ENCODE measurements around the gene LPP. TPM values are rescaled to one million over a fixed set of nuclear protein-coding genes. Genes with fewer than 3 reads are reported as not detected.

LPP gene
- total and polyA plus RNA-seq, 2 donors (not counting 1 experiment from before 2014, with no cell fraction given) = 7.6 to 81.7 TPM

DNA sequence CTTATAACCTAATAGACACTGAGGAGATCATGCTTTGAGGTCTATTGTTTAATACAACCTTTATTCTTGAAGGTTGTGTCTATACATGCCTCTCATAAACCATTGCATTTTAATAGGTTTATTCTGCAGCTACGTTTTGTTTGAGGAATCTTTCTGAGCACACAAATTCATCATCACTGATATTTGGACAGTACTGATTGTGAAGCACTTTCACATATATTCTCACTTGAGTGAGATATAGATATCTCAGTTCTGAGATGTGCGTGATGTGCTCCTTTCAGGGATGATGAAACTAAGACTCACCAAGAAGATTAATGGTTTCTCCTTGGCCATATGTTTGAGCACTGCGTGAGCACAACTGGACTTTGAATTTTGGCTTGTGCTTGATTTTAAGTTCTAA lies 374.4 kb downstream of the LPP start:
- ChIA-PET POLR2A (no interaction called here), CTCF (no interaction called here)
- ATAC-seq (ENCODE audit: low read depth) = no peak
- Histone ChIP-seq H2AFZ (ENCODE audit: insufficient read depth, low read depth, low read length, poor library complexity, severe bottlenecking) (no peak overlapping the region), H3K9ac (ENCODE audit: low read length) (no peak overlapping the region), H3K27me3 (replicated peaks in 1 of 4; ENCODE audit: control extremely low read depth in 1 of 4, control insufficient read depth in 3 of 4, insufficient read depth in 4 of 4, low read length in 3 of 4) (no peaks in the 10 kb centered on the region), H4K20me1 (ENCODE audit: control insufficient read depth, insufficient read depth, low read length, poor library complexity, severe bottlenecking) (no peaks in the 10 kb centered on the region), H3K79me2 (ENCODE audit: control insufficient read depth, insufficient read depth, low read length) (no peaks in the 10 kb centered on the region), H3K4me2 (replicated peaks; ENCODE audit: low read depth, low read length, poor library complexity, severe bottlenecking) (no peak overlapping the region), H3K4me1 (ENCODE audit: control insufficient read depth in 2 of 2, insufficient read depth in 2 of 2, low read length in 2 of 2) (peaks cover 5 to 6% of the 10 kb centered on the region in 2 donors), H3K4me3 (ENCODE audit: control extremely low read depth in 1 of 5, extremely low read depth in 1 of 5, insufficient read depth in 1 of 5, low read depth in 2 of 5, low read length in 4 of 5) (no peak overlapping the region), H3K36me3 (replicated peaks in 1 of 2; ENCODE audit: control extremely low read depth in 1 of 2, control insufficient read depth in 1 of 2, extremely low read depth in 1 of 2, insufficient read depth in 2 of 2, low read length in 1 of 2) (peaks cover 3 to 4% of the 10 kb centered on the region in 2 experiments), H3K27ac (ENCODE audit: low read length in 2 of 2) (no peak overlapping the region), H3K9me3 (ENCODE audit: control extremely low read depth in 1 of 3, control insufficient read depth in 2 of 3, insufficient read depth in 1 of 3, low read length in 2 of 3) (peaks cover 0 to 2% (median 0%) of the 10 kb centered on the region in 3 donors)
- intact Hi-C loops (cut with micrococcal nuclease) = no loop called here
- H3K27ac Mint-ChIP-seq = no peak overlapping the region
- H3K9me3 Mint-ChIP-seq (ENCODE audit: insufficient read depth) = no peaks in the 10 kb centered on the region
- no peak overlapping the region for H3K4me3 Mint-ChIP-seq
- TF ChIP-seq, protein P1, sequence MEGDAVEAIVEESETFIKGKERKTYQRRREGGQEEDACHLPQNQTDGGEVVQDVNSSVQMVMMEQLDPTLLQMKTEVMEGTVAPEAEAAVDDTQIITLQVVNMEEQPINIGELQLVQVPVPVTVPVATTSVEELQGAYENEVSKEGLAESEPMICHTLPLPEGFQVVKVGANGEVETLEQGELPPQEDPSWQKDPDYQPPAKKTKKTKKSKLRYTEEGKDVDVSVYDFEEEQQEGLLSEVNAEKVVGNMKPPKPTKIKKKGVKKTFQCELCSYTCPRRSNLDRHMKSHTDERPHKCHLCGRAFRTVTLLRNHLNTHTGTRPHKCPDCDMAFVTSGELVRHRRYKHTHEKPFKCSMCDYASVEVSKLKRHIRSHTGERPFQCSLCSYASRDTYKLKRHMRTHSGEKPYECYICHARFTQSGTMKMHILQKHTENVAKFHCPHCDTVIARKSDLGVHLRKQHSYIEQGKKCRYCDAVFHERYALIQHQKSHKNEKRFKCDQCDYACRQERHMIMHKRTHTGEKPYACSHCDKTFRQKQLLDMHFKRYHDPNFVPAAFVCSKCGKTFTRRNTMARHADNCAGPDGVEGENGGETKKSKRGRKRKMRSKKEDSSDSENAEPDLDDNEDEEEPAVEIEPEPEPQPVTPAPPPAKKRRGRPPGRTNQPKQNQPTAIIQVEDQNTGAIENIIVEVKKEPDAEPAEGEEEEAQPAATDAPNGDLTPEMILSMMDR (IDR thresholded peaks at IDR 0.05) = no peak
- no peak for TF ChIP-seq EZH2 (IDR thresholded peaks at IDR 0.05; ENCODE audit: borderline replicate concordance, insufficient read depth, low read depth, low read length, poor library complexity, severe bottlenecking)
- no peak for DNase-seq
- peaks cover 16% of the 10 kb centered on the region for H3K4me1 Mint-ChIP-seq
- no peaks in the 10 kb centered on the region for H3K27me3 Mint-ChIP-seq
- WGBS (ENCODE audit: insufficient coverage) = 100% methylated on average over 1 of the region's 3 CpGs

DNA sequence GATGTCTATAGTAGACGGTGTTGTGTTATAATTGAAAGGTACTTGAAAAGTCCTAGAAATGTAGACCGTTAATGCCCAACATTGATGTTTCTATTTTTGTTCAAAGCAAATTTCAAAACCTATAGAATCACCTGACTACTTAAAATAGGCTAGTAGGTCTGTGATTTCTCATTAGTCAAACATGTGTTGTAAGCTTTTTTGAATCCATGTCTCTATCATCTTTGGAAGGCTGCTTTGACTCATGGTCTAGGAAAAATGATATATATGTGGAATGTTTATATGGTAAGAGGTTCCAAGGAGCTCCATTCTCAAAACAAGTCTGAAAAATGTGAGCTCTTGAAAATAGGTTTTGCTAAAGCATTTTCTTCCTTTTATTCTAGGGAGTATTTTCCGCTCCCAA lies 375.3 kb downstream of the LPP start:
- Histone ChIP-seq H3K79me2 (ENCODE audit: control insufficient read depth, insufficient read depth, low read length) (no peaks in the 10 kb centered on the region), H3K27me3 (replicated peaks in 1 of 4; ENCODE audit: control extremely low read depth in 1 of 4, control insufficient read depth in 3 of 4, insufficient read depth in 4 of 4, low read length in 3 of 4) (no peaks in the 10 kb centered on the region), H3K4me3 (ENCODE audit: control extremely low read depth in 1 of 5, extremely low read depth in 1 of 5, insufficient read depth in 1 of 5, low read depth in 2 of 5, low read length in 4 of 5) (no peak overlapping the region), H3K4me1 (ENCODE audit: control insufficient read depth in 2 of 2, insufficient read depth in 2 of 2, low read length in 2 of 2) (peaks cover 5 to 9% of the 10 kb centered on the region in 2 donors), H3K4me2 (replicated peaks; ENCODE audit: low read depth, low read length, poor library complexity, severe bottlenecking) (no peak overlapping the region), H3K36me3 (replicated peaks in 1 of 2; ENCODE audit: control extremely low read depth in 1 of 2, control insufficient read depth in 1 of 2, extremely low read depth in 1 of 2, insufficient read depth in 2 of 2, low read length in 1 of 2) (peaks cover 3 to 4% of the 10 kb centered on the region in 2 experiments), H3K9me3 (ENCODE audit: control extremely low read depth in 1 of 3, control insufficient read depth in 2 of 3, insufficient read depth in 1 of 3, low read length in 2 of 3) (peaks cover 0 to 2% (median 0%) of the 10 kb centered on the region in 3 donors), H4K20me1 (ENCODE audit: control insufficient read depth, insufficient read depth, low read length, poor library complexity, severe bottlenecking) (no peaks in the 10 kb centered on the region), H3K27ac (ENCODE audit: low read length in 2 of 2) (no peak overlapping the region), H2AFZ (ENCODE audit: insufficient read depth, low read depth, low read length, poor library complexity, severe bottlenecking) (no peak overlapping the region), H3K9ac (ENCODE audit: low read length) (no peak overlapping the region)
- ATAC-seq (ENCODE audit: low read depth) (no peak), DNase-seq (no peak)
- H3K4me3 Mint-ChIP-seq = no peak overlapping the region
- intact Hi-C loops (cut with micrococcal nuclease) = no loop called here
- H3K9me3 Mint-ChIP-seq (ENCODE audit: insufficient read depth) = no peaks in the 10 kb centered on the region
- H3K27ac Mint-ChIP-seq = no peak overlapping the region
- no peaks in the 10 kb centered on the region for H3K27me3 Mint-ChIP-seq
- CTCF ChIA-PET = interaction anchor here (1.4 kb wide), 1 partner anchor 13 kb away, joined by 3 read pairs; no protein-coding TSS in a partner anchor
- POLR2A ChIA-PET = no interaction called here
- no peak for TF ChIP-seq EZH2 (IDR thresholded peaks at IDR 0.05; ENCODE audit: borderline replicate concordance, insufficient read depth, low read depth, low read length, poor library complexity, severe bottlenecking)
- TF ChIP-seq, protein P1 (IDR thresholded peaks at IDR 0.05) = no peak
- WGBS (ENCODE audit: insufficient coverage) = no CpG with 5 or more reads among the region's 3 CpGs
- peaks cover 21% of the 10 kb centered on the region for H3K4me1 Mint-ChIP-seq
